GOT3 (cell line): ENCODE results near the gene NEUROD2.

ENCODE experiments used
- DNase-seq: peaks from one replicate; lab custom pipeline; 2025; ENCODE audit warnings: mixed read lengths; lab: John Stamatoyannopoulos, UW

NEUROD2 gene

DNA sequence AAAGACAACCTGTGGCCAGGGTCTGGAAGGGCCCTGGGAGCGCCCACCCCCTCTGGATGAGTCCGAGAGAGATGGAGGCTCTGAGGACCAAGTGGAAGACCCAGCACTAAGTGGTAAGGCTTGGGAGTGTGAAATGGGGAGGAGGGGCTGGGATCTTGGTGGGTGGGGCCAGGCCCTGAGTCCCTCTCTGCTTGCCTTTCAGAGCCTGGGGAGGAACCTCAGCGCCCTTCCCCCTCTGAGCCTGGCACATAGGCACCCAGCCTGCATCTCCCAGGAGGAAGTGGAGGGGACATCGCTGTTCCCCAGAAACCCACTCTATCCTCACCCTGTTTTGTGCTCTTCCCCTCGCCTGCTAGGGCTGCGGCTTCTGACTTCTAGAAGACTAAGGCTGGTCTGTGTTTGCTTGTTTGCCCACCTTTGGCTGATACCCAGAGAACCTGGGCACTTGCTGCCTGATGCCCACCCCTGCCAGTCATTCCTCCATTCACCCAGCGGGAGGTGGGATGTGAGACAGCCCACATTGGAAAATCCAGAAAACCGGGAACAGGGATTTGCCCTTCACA lies 28.0 kb upstream of the NEUROD2 start:
- no peak for DNase-seq

GRCh38 chr17:39634384-39634871 lies 26.7 kb upstream of the NEUROD2 start:
- DNase-seq, result no peak

DNA sequence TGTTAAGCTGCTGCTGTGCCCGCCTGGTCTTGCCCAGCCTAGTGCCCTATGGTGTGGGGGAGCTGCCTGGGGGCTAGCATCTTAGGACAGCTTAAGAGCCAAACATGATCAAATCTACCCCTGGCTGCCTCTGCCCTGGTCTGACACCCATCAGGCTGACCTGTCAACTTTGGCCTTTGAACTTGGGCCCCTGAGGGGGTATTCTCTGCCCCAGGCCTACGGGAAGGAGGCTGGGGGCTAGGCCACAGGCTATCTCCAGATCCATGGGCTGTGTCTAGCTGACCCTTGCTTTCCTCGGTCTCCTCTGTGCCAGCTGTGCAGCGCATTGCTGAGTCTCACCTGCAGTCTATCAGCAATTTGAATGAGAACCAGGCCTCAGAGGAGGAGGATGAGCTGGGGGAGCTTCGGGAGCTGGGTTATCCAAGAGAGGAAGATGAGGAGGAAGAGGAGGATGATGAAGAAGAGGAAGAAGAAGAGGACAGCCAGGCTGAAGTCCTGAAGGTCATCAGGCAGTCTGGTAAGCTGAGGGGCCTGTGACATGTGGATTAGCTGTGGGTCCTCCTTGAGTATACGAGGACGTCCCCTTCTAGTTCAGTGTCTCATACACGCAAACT lies 26.0 kb upstream of the NEUROD2 start:
- no peak for DNase-seq

- DNase-seq, result no peak
Measured at GRCh38 chr17:39632153-39632941, 24.6 kb upstream of the NEUROD2 start.

- DNase-seq, result no peak
Measured at GRCh38 chr17:39631403-39631802, 23.7 kb upstream of the NEUROD2 start.

DNA sequence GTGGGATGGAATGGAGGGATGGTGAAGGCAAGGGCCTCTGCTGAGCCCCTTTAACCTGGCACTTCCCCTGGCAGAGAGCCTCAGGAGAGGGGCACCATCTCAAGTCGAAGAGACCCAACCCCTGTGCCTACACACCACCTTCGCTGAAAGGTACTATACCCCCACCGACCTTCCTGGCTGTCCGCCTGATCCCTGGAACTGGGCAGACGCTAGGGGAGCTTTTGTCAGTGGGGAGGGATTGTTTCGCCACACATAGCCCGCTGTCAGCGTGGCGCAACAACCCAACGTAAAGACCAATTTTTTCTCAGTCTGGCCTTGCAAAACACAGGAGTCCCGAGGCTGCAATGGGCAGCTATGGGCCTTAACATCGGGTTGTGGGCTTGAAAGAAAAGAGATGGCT lies 22.2 kb upstream of the NEUROD2 start:
- no peak for DNase-seq

GRCh38 chr17:39629494-39629880 lies 21.8 kb upstream of the NEUROD2 start:
- DNase-seq, result no peak

DNA sequence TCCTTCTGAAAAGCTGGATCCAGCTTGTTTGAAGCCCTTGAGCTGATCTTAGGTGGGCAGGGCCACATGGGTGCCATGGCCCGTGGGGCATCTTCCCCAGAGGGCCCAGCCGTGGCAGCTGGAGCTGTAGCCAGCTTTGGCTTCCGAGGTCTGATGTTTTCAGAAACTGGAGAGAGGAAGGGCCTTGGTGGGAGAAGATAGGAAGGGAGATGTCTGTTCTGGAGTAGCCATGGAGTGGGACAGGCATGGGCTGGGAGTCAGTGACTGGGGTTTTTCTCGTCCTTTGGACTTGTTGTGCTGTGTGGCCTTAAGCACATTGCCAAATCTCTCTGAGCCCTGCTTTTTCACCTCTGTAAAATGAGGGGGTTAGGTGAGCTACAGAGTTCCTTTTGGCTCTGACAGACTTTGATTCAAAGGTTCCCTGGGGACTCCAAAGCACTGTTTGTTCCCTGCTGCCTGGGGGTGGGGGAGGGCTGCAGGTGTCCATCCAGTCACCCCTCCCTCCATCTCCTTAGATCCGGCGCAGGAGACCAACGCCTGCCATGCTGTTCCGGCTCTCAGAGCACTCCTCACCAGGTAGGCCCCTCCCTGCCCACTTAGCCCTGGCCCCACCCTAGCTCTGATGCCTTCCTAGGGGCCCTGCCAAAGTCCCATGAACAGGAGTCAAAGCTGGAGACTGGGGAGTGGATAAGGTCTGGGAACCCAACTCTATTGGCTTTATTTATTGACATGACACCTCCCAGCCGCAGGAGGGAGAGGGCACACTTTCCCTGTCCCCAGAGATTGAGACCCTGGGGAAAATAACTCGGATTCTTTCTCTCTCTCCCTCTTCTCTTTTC lies 21.2 kb upstream of the NEUROD2 start:
- DNase-seq, result no peak

GRCh38 chr17:39627712-39628516 lies 20.2 kb upstream of the NEUROD2 start:
- DNase-seq, result no peak

- no peak for DNase-seq
Measured at GRCh38 chr17:39627047-39627711, 19.5 kb upstream of the NEUROD2 start.

- DNase-seq, result no peak
Measured at GRCh38 chr17:39626171-39627046, 18.7 kb upstream of the NEUROD2 start, which contains the start of gene PPP1R1B. Gene PPP1R1B (plus strand): TSS chr17:39626952. CDS start chr17:39627393, 441 bp downstream.

DNA sequence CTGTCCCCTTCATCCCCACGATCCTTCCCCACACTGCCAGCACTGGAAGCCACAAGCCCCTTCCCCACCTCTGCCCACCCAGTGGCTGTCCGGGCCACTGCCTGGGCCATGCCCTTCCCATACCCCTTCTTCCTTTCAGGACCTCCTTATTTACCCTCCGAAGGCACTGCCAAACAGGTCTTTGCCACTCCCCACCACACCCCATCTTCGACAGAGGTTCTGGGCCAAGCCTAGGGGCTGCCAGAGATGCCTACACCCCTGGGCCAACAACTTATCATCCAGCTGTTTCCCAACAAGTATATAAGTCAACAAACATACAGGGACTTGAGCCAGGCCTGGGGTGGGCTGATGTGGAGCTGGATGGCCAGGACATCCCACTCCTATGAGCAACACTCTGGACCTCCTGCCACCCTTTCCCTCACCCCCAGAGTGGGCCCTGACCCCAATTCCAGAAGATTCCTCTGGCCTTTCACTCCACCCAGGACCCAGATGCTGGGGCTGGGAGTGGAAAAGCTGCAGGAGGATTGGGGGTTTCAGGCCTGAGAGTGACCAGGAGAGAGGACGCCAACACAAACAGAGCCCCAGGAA lies 17.6 kb upstream of the NEUROD2 start:
- DNase-seq, result no peak

GRCh38 chr17:39624313-39624712 lies 16.6 kb upstream of the NEUROD2 start:
- DNase-seq, result no peak

- peak; percentile 16 for DNase-seq
Measured at GRCh38 chr17:39623356-39623950, 15.7 kb upstream of the NEUROD2 start.

DNA sequence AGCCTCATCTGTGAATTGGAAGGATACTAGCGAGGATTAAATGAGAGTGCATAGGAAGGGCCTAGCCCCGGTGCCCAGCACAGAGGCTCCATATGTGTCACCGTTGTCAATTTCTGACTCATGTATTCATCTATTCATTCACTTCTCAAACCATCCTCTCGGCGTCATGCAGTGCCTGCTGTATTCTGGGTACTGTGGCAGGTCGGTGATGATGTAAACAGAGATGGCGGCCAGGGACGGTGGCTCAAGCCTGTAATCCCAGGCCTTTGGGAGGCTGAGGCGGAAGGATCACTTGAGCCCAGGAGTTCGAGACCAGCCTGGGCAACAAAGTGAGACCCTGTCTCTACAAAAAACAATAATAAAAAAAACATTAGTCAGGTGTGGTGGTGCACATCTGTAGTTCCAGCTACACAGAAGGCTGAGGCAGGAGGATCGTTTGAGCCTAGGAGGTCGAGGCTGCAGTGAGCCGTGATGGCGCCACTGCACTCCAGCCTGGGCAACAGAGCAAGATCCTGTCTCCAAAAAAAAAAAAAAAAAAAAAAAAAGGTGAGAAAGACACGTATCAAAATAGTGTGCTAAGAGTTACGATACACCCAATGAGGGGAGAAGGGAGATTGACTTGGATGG lies 14.8 kb upstream of the NEUROD2 start:
- no peak for DNase-seq

- DNase-seq, result peak; percentile 71
Measured at GRCh38 chr17:39621523-39622379, 14.0 kb upstream of the NEUROD2 start.

DNA sequence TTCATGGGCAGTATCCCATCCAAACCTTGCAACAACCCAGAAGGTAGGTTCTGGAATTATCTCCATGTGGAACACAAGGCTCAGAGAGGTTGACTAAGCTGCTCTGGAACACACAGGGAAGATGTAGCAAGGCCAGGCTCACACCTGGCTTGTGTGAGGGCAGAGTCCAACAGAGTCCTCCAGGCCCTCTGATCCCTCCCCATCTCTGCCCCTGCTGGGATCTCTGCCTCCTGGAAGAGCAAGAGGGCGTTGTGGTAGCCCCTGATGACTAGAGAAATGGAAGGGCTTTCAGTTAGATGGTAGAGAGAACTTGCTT lies 12.0 kb upstream of the NEUROD2 start:
- no peak for DNase-seq
